ENCODE results near the gene HS3ST6. TPM values are rescaled to one million over a fixed set of nuclear protein-coding genes. Genes with fewer than 3 reads are reported as not detected.

The HS3ST6 gene
- total RNA-seq, 1 experiment from 2014 or later: not detected

GRCh38 chr16:1887711-1888354 lies 30.4 kb downstream of the HS3ST6 start:
- Histone ChIP-seq H3K4me1 (ENCODE audit: control insufficient read depth in 1 of 2, insufficient read depth in 2 of 2, low read length in 2 of 2) (no peaks in the 10 kb centered on the region; a peak in 1 of 4 replicates), H3K9me2 (ENCODE audit: insufficient read depth) (no peaks in the 10 kb centered on the region), H3K27me3 (ENCODE audit: insufficient read depth, low read length) (peaks cover 10% of the 10 kb centered on the region; the same call in 1 of the 2 replicates), H3K4me2 (ENCODE audit: low read length) (no peak overlapping the region), H3K9me3 (ENCODE audit: control insufficient read depth in 1 of 2, insufficient read depth in 1 of 2, low read depth in 1 of 2, low read length in 2 of 2) (no peaks in the 10 kb centered on the region), H2AFZ (ENCODE audit: low read depth, low read length, poor library complexity, severe bottlenecking) (no peak overlapping the region), H4K20me1 (ENCODE audit: insufficient read depth) (no peaks in the 10 kb centered on the region), H3K4me3 (replicated peaks in 1 of 2; ENCODE audit: low read depth in 1 of 2, low read length in 2 of 2) (no peak overlapping the region), H3K36me3 (ENCODE audit: control insufficient read depth in 1 of 2, insufficient read depth in 2 of 2, low read length in 2 of 2) (no peaks in the 10 kb centered on the region), H3K27ac (ENCODE audit: low read depth, low read length) (no peak overlapping the region), H3K79me2 (ENCODE audit: insufficient read depth, low read length) (no peaks in the 10 kb centered on the region), H3K9ac (ENCODE audit: low read length) (no peak overlapping the region)
- ChIA-PET CTCF (no interaction called here), POLR2A (no interaction called here), RAD21 (ENCODE audit: low non-redundant PET in 1 of 2, low total read pairs in 2 of 2, uncharacterized antibody in 2 of 2, unreplicated experiment in 2 of 2) (interaction anchor here in 1 of 2 experiments (0.6 kb wide), 1 partner anchor 52 kb away, joined by 3 read pairs; no protein-coding TSS in a partner anchor)
- TF ChIP-seq SIN3A (IDR thresholded peaks at IDR 0.05; ENCODE audit: low read depth): no peak
- TF ChIP-seq ZFX (IDR thresholded peaks at IDR 0.05): no peak
- TF ChIP-seq CTCF (IDR thresholded peaks at IDR 0.05 in 2 of 3, conservative IDR thresholded peaks at IDR 0.05 in 1 of 3; ENCODE audit: borderline replicate concordance in 1 of 3, insufficient read depth in 1 of 3, low read depth in 2 of 3, low read length in 2 of 3): no peak
- TF ChIP-seq EZH2phosphoT487 (IDR thresholded peaks at IDR 0.05; ENCODE audit: borderline replicate concordance): no peak
- no peak for TF ChIP-seq POLR2A (IDR thresholded peaks at IDR 0.05; ENCODE audit: borderline replicate concordance, extremely low read depth, insufficient read depth, insufficient read length)
- TF ChIP-seq RAD21 (IDR thresholded peaks at IDR 0.05; ENCODE audit: low read depth): no peak
- TF ChIP-seq SRF (IDR thresholded peaks at IDR 0.05; ENCODE audit: low read depth): no peak
- no peak for TF ChIP-seq CEBPB (IDR thresholded peaks at IDR 0.05; ENCODE audit: low read depth)
- no peak for TF ChIP-seq JUND (IDR thresholded peaks at IDR 0.05)
- TF ChIP-seq POLR2AphosphoS5 (IDR thresholded peaks at IDR 0.05; ENCODE audit: low read depth, low read length): no peak
- TF ChIP-seq EZH2 (IDR thresholded peaks at IDR 0.05): no peak
- no peak for TF ChIP-seq EGR1 (IDR thresholded peaks at IDR 0.05; ENCODE audit: low read depth)
- TF ChIP-seq CBX3 (IDR thresholded peaks at IDR 0.05; ENCODE audit: low read depth): no peak
- no TSS peak for BruUV-seq (replicated peaks)
- DNase-seq (ENCODE audit: low read depth, low spot score) (no peak), ATAC-seq (no peak)
- intact Hi-C loops (cut with micrococcal nuclease): no loop called here
